Uterus (tissue), 2 donors: ENCODE measurements around the gene GRIK1.

Experiments
- CTCF ChIP-seq, 4 experiments: fragments of 200-600 bp in 2 of 4; fragments of 450-650 bp in 2 of 4; sonication (generic) in 2 of 4; IDR thresholded peaks; one replicate each; pipeline ENCODE4 v1.5.1; 2016 to 2019; ENCODE audit warnings: antibody characterized with exemption in 4 of 4, mild to moderate bottlenecking in 2 of 4, moderate library complexity in 1 of 4
- POLR2A ChIP-seq, 2 donors: fragments of 450-650 bp; IDR thresholded peaks; one replicate each; pipeline ENCODE4 v1.6.1; 2016; ENCODE audit warnings: antibody characterized with exemption in 2 of 2, mild to moderate bottlenecking in 1 of 2, moderate library complexity in 1 of 2

- TF ChIP-seq CTCF (IDR thresholded peaks at IDR 0.05) (no peak), POLR2A (IDR thresholded peaks at IDR 0.05) (no peak)
Measured at GRCh38 chr21:29520171-29520570, 419.6 kb downstream of the GRIK1 start.
